HG03196 (cell line): Measurements from ENCODE around the gene CAMSAP1.

Experiments used
- ATAC-seq: cut with Tn5 transposase; IDR thresholded peaks from one replicate; pipeline ENCODE4 v1.9.1; 2021; ENCODE audit not compliant: unreplicated experiment

The CAMSAP1 gene

GRCh38 chr9:135776893-135777622, 130.3 kb downstream of the CAMSAP1 start:
- ATAC-seq: no peak

- no peak for ATAC-seq
Observed at GRCh38 chr9:135775911-135776310, 131.4 kb downstream of the CAMSAP1 start.

GRCh38 chr9:135774794-135775525, 132.4 kb downstream of the CAMSAP1 start:
- ATAC-seq: no peak

GRCh38 chr9:135774239-135774747, 133.1 kb downstream of the CAMSAP1 start:
- no peak for ATAC-seq

GRCh38 chr9:135773530-135774238, 133.7 kb downstream of the CAMSAP1 start:
- ATAC-seq: no peak

- no peak for ATAC-seq
Observed at GRCh38 chr9:135772702-135773493, 134.4 kb downstream of the CAMSAP1 start.

GRCh38 chr9:135772056-135772646, 135.2 kb downstream of the CAMSAP1 start:
- ATAC-seq: no peak

GRCh38 chr9:135771401-135772051, 135.8 kb downstream of the CAMSAP1 start:
- no peak for ATAC-seq

- no peak for ATAC-seq
Observed at GRCh38 chr9:135770771-135771170, 136.6 kb downstream of the CAMSAP1 start.

GRCh38 chr9:135770203-135770535, 137.2 kb downstream of the CAMSAP1 start:
- no peak for ATAC-seq

- no peak for ATAC-seq
Observed at GRCh38 chr9:135769489-135770202, 137.7 kb downstream of the CAMSAP1 start.

- ATAC-seq: no peak
Observed at GRCh38 chr9:135768516-135769218, 138.7 kb downstream of the CAMSAP1 start.

- no peak for ATAC-seq
Observed at GRCh38 chr9:135766707-135767106, 140.6 kb downstream of the CAMSAP1 start.

GRCh38 chr9:135766251-135766650, 141.1 kb downstream of the CAMSAP1 start:
- no peak for ATAC-seq

GRCh38 chr9:135765416-135765815, 141.9 kb downstream of the CAMSAP1 start:
- no peak for ATAC-seq

GRCh38 chr9:135764731-135765130, 142.6 kb downstream of the CAMSAP1 start:
- ATAC-seq: no peak

- ATAC-seq: no peak
Observed at GRCh38 chr9:135763716-135764446, 143.5 kb downstream of the CAMSAP1 start.

- ATAC-seq: no peak
Observed at GRCh38 chr9:135762921-135763320, 144.4 kb downstream of the CAMSAP1 start.
